Testis (tissue), 2 donors: ENCODE measurements around the gene KRTAP10-8.

ENCODE experiments used
- POLR2A ChIP-seq: fragments of 450-650 bp; IDR thresholded peaks from one replicate; pipeline ENCODE4 v1.6.1; 2017; ENCODE audit warnings: antibody characterized with exemption, mild to moderate bottlenecking, moderate library complexity
- TF ChIP-seq, protein P1 (sequence below), 3 experiments: fragments of 450-650 bp in 2 of 3; fragments of 200-600 bp in 1 of 3; sonication (generic) in 1 of 3; IDR thresholded peaks; one replicate each; pipeline ENCODE4 v1.5.1; 2016 to 2019; ENCODE audit warnings: antibody characterized with exemption in 3 of 3, mild to moderate bottlenecking in 2 of 3, moderate library complexity in 1 of 3

DNA sequence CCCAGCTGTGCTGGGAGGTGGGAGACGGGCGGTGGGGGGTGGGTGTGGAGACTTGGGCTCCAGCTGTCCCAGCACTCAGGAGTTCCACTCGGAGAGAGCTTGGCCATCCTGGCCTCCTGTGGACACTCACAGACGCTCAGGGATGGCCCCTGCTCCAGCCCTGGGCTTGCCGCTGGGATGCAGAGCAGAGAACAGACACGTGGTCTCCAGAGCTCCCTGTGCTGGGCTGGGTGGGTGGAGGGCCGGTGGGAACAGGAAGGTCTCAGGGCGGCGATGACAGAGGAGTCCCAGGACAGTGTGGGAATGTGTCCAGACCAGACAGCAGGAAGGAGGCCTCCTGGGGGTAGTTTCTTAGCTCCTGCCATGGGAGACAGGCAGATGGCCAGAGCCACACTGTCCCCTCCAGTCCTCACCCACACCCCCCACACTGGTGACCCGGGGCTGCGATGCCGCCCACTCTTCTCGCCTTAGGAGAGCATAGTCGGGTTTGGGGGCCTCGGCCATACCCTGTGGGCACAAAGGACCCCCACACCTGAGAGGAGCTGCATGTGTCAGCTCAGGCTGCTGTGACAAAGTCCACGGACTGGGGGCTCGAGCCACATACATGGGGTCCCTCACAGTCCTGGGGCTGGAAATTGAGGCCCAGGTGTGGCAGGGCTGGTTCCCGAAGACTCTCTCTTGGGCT lies 17.0 kb downstream of the KRTAP10-8 start:
- TF ChIP-seq, protein P1, sequence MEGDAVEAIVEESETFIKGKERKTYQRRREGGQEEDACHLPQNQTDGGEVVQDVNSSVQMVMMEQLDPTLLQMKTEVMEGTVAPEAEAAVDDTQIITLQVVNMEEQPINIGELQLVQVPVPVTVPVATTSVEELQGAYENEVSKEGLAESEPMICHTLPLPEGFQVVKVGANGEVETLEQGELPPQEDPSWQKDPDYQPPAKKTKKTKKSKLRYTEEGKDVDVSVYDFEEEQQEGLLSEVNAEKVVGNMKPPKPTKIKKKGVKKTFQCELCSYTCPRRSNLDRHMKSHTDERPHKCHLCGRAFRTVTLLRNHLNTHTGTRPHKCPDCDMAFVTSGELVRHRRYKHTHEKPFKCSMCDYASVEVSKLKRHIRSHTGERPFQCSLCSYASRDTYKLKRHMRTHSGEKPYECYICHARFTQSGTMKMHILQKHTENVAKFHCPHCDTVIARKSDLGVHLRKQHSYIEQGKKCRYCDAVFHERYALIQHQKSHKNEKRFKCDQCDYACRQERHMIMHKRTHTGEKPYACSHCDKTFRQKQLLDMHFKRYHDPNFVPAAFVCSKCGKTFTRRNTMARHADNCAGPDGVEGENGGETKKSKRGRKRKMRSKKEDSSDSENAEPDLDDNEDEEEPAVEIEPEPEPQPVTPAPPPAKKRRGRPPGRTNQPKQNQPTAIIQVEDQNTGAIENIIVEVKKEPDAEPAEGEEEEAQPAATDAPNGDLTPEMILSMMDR (IDR thresholded peaks at IDR 0.05): no peak
- TF ChIP-seq POLR2A: no peak
